Fibroblast of villous mesenchyme (primary cell): ENCODE results near the gene PATJ. TPM values are rescaled to one million over a fixed set of nuclear protein-coding genes. Genes with fewer than 3 reads are reported as not detected.
A peak's percentile ranks its signal among the peaks of the same experiment; 100 is the strongest.

Experiments used
- DNase-seq: peaks from one replicate; pipeline ENCODE4 v3.0.0-alpha.2; 2010; ENCODE audit warnings: low read depth
- H3K4me3 ChIP-seq: 2 replicates; pipeline ENCODE4 v1.5.1; 2011; ENCODE audit warnings: low read depth, mild to moderate bottlenecking, low read length
- CTCF ChIP-seq: IDR thresholded peaks from 2 replicates; pipeline ENCODE4 v1.5.1; 2012; ENCODE audit warnings: low read depth, mild to moderate bottlenecking, low read length; ENCODE audit not compliant: insufficient read depth
- total RNA-seq: library from RNA; depleted of rRNA; stranded (reverse); fragments of >200 nt; gene quantifications from 2 replicates; pipeline ENCODE4 v1.2.3, GENCODE V29; 2012

Gene PATJ
- total RNA-seq, 1 donor, result 9.5 TPM

- no peak overlapping the region for H3K4me3 ChIP-seq
- no peak for TF ChIP-seq CTCF
- no peak for DNase-seq
Measured at GRCh38 chr1:62093261-62093660, 351.0 kb downstream of the PATJ start.

GRCh38 chr1:62097464-62097863 lies 355.2 kb downstream of the PATJ start:
- H3K4me3 ChIP-seq, result no peak overlapping the region
- no peak for DNase-seq
- TF ChIP-seq CTCF, result no peak

GRCh38 chr1:62100442-62100841 lies 358.2 kb downstream of the PATJ start:
- no peak overlapping the region for H3K4me3 ChIP-seq
- DNase-seq, result no peak
- no peak for TF ChIP-seq CTCF

GRCh38 chr1:62103846-62104245 lies 361.6 kb downstream of the PATJ start:
- H3K4me3 ChIP-seq, result no peak overlapping the region
- DNase-seq, result no peak
- no peak for TF ChIP-seq CTCF

- TF ChIP-seq CTCF, result no peak
- H3K4me3 ChIP-seq, result no peak overlapping the region
- DNase-seq, result no peak
Measured at GRCh38 chr1:62107923-62108322, 365.6 kb downstream of the PATJ start.

GRCh38 chr1:62109124-62109523 lies 366.8 kb downstream of the PATJ start:
- TF ChIP-seq CTCF, result no peak
- no peak for DNase-seq
- no peak overlapping the region for H3K4me3 ChIP-seq

- no peak for TF ChIP-seq CTCF
- H3K4me3 ChIP-seq, result no peak overlapping the region
- peak; percentile 35 for DNase-seq
Measured at GRCh38 chr1:62110198-62110817, 368.0 kb downstream of the PATJ start.
